SK-N-SH (cell line): ENCODE measurements around the gene SLC34A3. TPM values are rescaled to one million over a fixed set of nuclear protein-coding genes. Genes with fewer than 3 reads are reported as not detected.

Source experiments
- CTCF ChIA-PET: fragments of 300-600, 350-600 bp; formaldehyde crosslinking; extraction: SDS; loops from one replicate; lab custom pipeline; 2021; lab: Yijun Ruan, JAX
- POLR2A ChIA-PET: fragments of 350-600 bp; sonication (Branson Sonifier 250); formaldehyde crosslinking; extraction: SDS; loops from one replicate; lab custom pipeline; 2020; ENCODE audit warnings: antibody characterized with exemption, inconsistent platforms; lab: Yijun Ruan, JAX
- DNase-seq: peaks from one replicate; pipeline ENCODE4 v3.0.0; 2012
- H2AFZ ChIP-seq: fragments of 200-600 bp; sonication (generic); 2 replicates; pipeline ENCODE4 v1.8.1; 2016; ENCODE audit warnings: antibody characterized with exemption, mild to moderate bottlenecking, low read depth
- H3F3A ChIP-seq: fragments of 200-600 bp; sonication (generic); replicated peaks from 2 replicates; pipeline ENCODE3; 2016; ENCODE audit warnings: antibody characterized with exemption, mild to moderate bottlenecking; ENCODE audit not compliant: insufficient read depth
- H3K27ac ChIP-seq, 2 experiments: fragments of 200-500 bp in 1 of 2; fragments of 200-600 bp in 1 of 2; sonication (Bioruptor generic) in 1 of 2; sonication (generic), shearing (Covaris generic) in 1 of 2; 2 replicates each; pipeline versions ENCODE4 v1.5.1 to v1.6.1; 2014 to 2016; ENCODE audit warnings: low read depth in 2 of 2, inconsistent platforms in 1 of 2, low read length in 1 of 2, mild to moderate bottlenecking in 1 of 2, mixed read lengths in 1 of 2
- H3K27me3 ChIP-seq: fragments of 200-600 bp; sonication (generic), shearing (Covaris generic); 2 replicates; pipeline ENCODE4 v1.6.1; 2016; ENCODE audit warnings: mixed run types; ENCODE audit not compliant: insufficient read depth
- H3K36me3 ChIP-seq, 2 experiments: fragments of 200-500 bp in 1 of 2; fragments of 200-600 bp in 1 of 2; sonication (Bioruptor generic) in 1 of 2; sonication (generic) in 1 of 2; replicated peaks in 1 of 2; 2 replicates each; pipeline versions ENCODE3 to v1.5.1; 2014 to 2016; ENCODE audit warnings: low read length in 1 of 2, mild to moderate bottlenecking in 1 of 2; ENCODE audit not compliant: insufficient read depth in 2 of 2, control insufficient read depth in 1 of 2
- H3K4me1 ChIP-seq, 2 experiments: fragments of 200-500 bp in 1 of 2; fragments of 200-600 bp in 1 of 2; sonication (Bioruptor generic) in 1 of 2; sonication (generic), shearing (Covaris generic) in 1 of 2; 2 replicates each; pipeline versions ENCODE4 v1.5.1 to v1.6.1; 2014 to 2016; ENCODE audit warnings: low read depth in 1 of 2, low read length in 1 of 2, mixed run types in 1 of 2; ENCODE audit not compliant: insufficient read depth in 2 of 2, control insufficient read depth in 1 of 2
- H3K4me2 ChIP-seq: fragments of 200-600 bp; sonication (generic), shearing (Covaris generic); 2 replicates; pipeline ENCODE4 v1.6.1; 2017; ENCODE audit warnings: mixed run types
- H3K4me3 ChIP-seq, 2 experiments: fragments of 200-500 bp in 1 of 2; fragments of 200-600 bp in 1 of 2; sonication (Bioruptor generic) in 1 of 2; sonication (generic), shearing (Covaris generic) in 1 of 2; 2 replicates each; pipeline versions ENCODE4 v1.5.1 to v1.8.1; 2014 to 2016; ENCODE audit warnings: low read depth in 2 of 2, inconsistent platforms in 1 of 2, low read length in 1 of 2, mild to moderate bottlenecking in 1 of 2, mixed read lengths in 1 of 2, moderate library complexity in 1 of 2
- H3K79me2 ChIP-seq: fragments of 200-600 bp; sonication (generic); 2 replicates; pipeline ENCODE4 v1.8.1; 2017; ENCODE audit warnings: mild to moderate bottlenecking; ENCODE audit not compliant: insufficient read depth
- H3K9ac ChIP-seq: fragments of 200-600 bp; sonication (generic); 2 replicates; pipeline ENCODE4 v1.6.1; 2017; ENCODE audit warnings: mixed run types
- H3K9me2 ChIP-seq: fragments of 200-600 bp; sonication (generic); 2 replicates; pipeline ENCODE4 v1.6.1; 2017; ENCODE audit warnings: mixed run types
- H3K9me3 ChIP-seq: fragments of 200-600 bp; sonication (generic); 2 replicates; pipeline ENCODE4 v1.6.1; 2017; ENCODE audit warnings: mixed run types, mild to moderate bottlenecking, moderate library complexity
- H4K20me1 ChIP-seq: fragments of 200-600 bp; sonication (generic); 2 replicates; pipeline ENCODE4 v1.6.1; 2017; ENCODE audit warnings: mild to moderate bottlenecking, mixed run types; ENCODE audit not compliant: insufficient read depth
- CHD2 ChIP-seq: fragments of 150-350 bp; IDR thresholded peaks from 2 replicates; pipeline ENCODE4 v1.6.1; 2018; ENCODE audit warnings: low read length; ENCODE audit not compliant: partially characterized antibody
- ELF1 ChIP-seq: IDR thresholded peaks from 2 replicates; pipeline ENCODE4 v1.4.0; 2012
- EP300 ChIP-seq, 2 experiments: IDR thresholded peaks; 2 replicates each; pipeline versions ENCODE4 v1.4.0 to v1.6.1; 2012; ENCODE audit warnings: borderline replicate concordance in 1 of 2, low read depth in 1 of 2, low read length in 1 of 2
- EZH2phosphoT487 ChIP-seq: fragments of 200-600 bp; sonication (generic); IDR thresholded peaks from 2 replicates; pipeline ENCODE4 v1.6.1; 2017; ENCODE audit warnings: low read depth, mixed run types, mild to moderate bottlenecking, antibody characterized with exemption, moderate library complexity, borderline replicate concordance
- FOXJ3 ChIP-seq: sonication (generic); formaldehyde crosslinking; IDR thresholded peaks from 2 replicates; pipeline ENCODE4 v1.5.1; 2020; ENCODE audit warnings: mild to moderate bottlenecking, missing genetic modification reagents
- GABPA ChIP-seq: IDR thresholded peaks from 2 replicates; pipeline ENCODE4 v1.4.0; 2012; ENCODE audit warnings: low read depth, mild to moderate bottlenecking
- GATA2 ChIP-seq: sonication (generic); formaldehyde crosslinking; IDR thresholded peaks from 2 replicates; pipeline ENCODE4 v1.5.0; 2020; ENCODE audit warnings: mild to moderate bottlenecking, missing genetic modification reagents
- IRF3 ChIP-seq: fragments of 150-350 bp; IDR thresholded peaks from 2 replicates; pipeline ENCODE4 v1.6.1; 2016; ENCODE audit warnings: mild to moderate bottlenecking, low read depth, low read length
- JUND ChIP-seq: IDR thresholded peaks from 2 replicates; pipeline ENCODE4 v1.4.0; 2012
- MAX ChIP-seq: IDR thresholded peaks from 2 replicates; pipeline ENCODE4 v1.4.0; 2012; ENCODE audit warnings: low read depth
- MEF2A ChIP-seq: IDR thresholded peaks from 2 replicates; pipeline ENCODE4 v1.4.0; 2012; ENCODE audit warnings: low read depth, borderline replicate concordance
- MXI1 ChIP-seq: IDR thresholded peaks from 2 replicates; pipeline ENCODE4 v1.6.1; 2012; ENCODE audit warnings: mild to moderate bottlenecking, low read depth, low read length, improper control_type of control experiment
- NFIC ChIP-seq: IDR thresholded peaks from 2 replicates; pipeline ENCODE4 v1.4.0; 2012; ENCODE audit warnings: borderline replicate concordance
- PBX3 ChIP-seq: IDR thresholded peaks from 2 replicates; pipeline ENCODE4; 2012
- POLR2AphosphoS5 ChIP-seq: IDR thresholded peaks from 2 replicates; pipeline ENCODE4 v1.6.1; 2012; ENCODE audit warnings: low read depth, low read length
- RAD21 ChIP-seq: IDR thresholded peaks from 2 replicates; pipeline ENCODE4 v1.6.1; 2012; ENCODE audit warnings: mild to moderate bottlenecking, low read length
- RCOR1 ChIP-seq: fragments of 150-350 bp; IDR thresholded peaks from 2 replicates; pipeline ENCODE4 v1.6.1; 2017; ENCODE audit warnings: antibody characterized with exemption, low read length
- REST ChIP-seq: IDR thresholded peaks from 2 replicates; pipeline ENCODE4 v1.6.1; 2012; ENCODE audit warnings: mild to moderate bottlenecking, low read depth, low read length, moderate library complexity
- RXRA ChIP-seq: IDR thresholded peaks from 2 replicates; pipeline ENCODE4 v1.4.0; 2012; ENCODE audit warnings: low read depth, mild to moderate bottlenecking, borderline replicate concordance
- SIN3A ChIP-seq: IDR thresholded peaks from 2 replicates; pipeline ENCODE4 v1.6.1; 2012; ENCODE audit warnings: low read depth, mild to moderate bottlenecking, low read length, moderate library complexity, borderline replicate concordance
- TAF1 ChIP-seq: IDR thresholded peaks from 2 replicates; pipeline ENCODE4 v1.6.1; 2012; ENCODE audit warnings: low read depth, mild to moderate bottlenecking, low read length, moderate library complexity, borderline replicate concordance
- TCF12 ChIP-seq: IDR thresholded peaks from 2 replicates; pipeline ENCODE4 v1.4.0; 2012
- TEAD4 ChIP-seq: IDR thresholded peaks from 2 replicates; pipeline ENCODE4 v1.4.0; 2012; ENCODE audit warnings: mild to moderate bottlenecking, borderline replicate concordance; ENCODE audit not compliant: insufficient read depth
- YY1 ChIP-seq: IDR thresholded peaks from 2 replicates; pipeline ENCODE4 v1.4.0; 2012; ENCODE audit warnings: low read depth, mild to moderate bottlenecking
- ZBTB33 ChIP-seq: IDR thresholded peaks from 2 replicates; pipeline ENCODE4 v1.4.0; 2012; ENCODE audit warnings: low read depth, borderline replicate concordance
- WGBS: methylation state at CpG from one replicate; pipeline ENCODE4 v1.1.6; 2017; ENCODE audit warnings: low lambda C conversion rate; 5-methylcytosine and 5-hydroxymethylcytosine counted together
- polyA plus RNA-seq, 3 experiments: library from polyadenylated mRNA; depleted of rRNA; stranded (reverse); fragments of >200 nt; gene quantifications; 2 replicates each; pipeline ENCODE4 v1.2.3, GENCODE V29; 2012

The SLC34A3 gene
- polyA plus RNA-seq, 1 of the 3 experiments (the other 2 are of a cell fraction): not detected

- H3K4me1 ChIP-seq: peaks cover 17 to 37% of the 10 kb centered on the region in 2 experiments; a peak in 2 of 4 replicates
- peak overlapping the region; percentile 97 for H3K4me2 ChIP-seq
- no peaks in the 10 kb centered on the region for H3K27me3 ChIP-seq
- H4K20me1 ChIP-seq: peaks cover 29% of the 10 kb centered on the region
- H3K27ac ChIP-seq: peak overlapping the region; percentile 95 to 98
- peak overlapping the region; percentile 94 for H3K9ac ChIP-seq
- peak; percentile 84 for DNase-seq
- WGBS: no CpG with 5 or more reads among the region's 58 CpGs
- peaks cover 13 to 20% of the 10 kb centered on the region in 2 experiments for H3K36me3 ChIP-seq
- H3K9me2 ChIP-seq: no peaks in the 10 kb centered on the region
- H2AFZ ChIP-seq: peak overlapping the region; percentile 58; the same call in 1 of the 2 replicates
- POLR2A ChIA-PET: interaction anchor here (0.8 to 6.4 kb wide), 20 partner anchors 10 to 170 kb away, joined by 3 to 83 read pairs (median 6); partner anchors contain the start of genes ANAPC2, CYSRT1, DPP7 and GRIN1
- no peaks in the 10 kb centered on the region for H3K9me3 ChIP-seq
- CTCF ChIA-PET: interaction anchor here (1.1 to 2.1 kb wide), 11 partner anchors 11 to 211 kb away, joined by 3 to 9 read pairs (median 4); partner anchors contain the start of genes EXD3, NELFB, NOXA1 and NPDC1
- peaks cover 55% of the 10 kb centered on the region for H3K79me2 ChIP-seq
- H3F3A ChIP-seq: peaks cover 19% of the 10 kb centered on the region
- peak overlapping the region; percentile 57 to 71 for H3K4me3 ChIP-seq
- TF ChIP-seq CHD2 (no peak), RAD21 (no peak), TCF12 (no peak), GABPA (no peak), RXRA (no peak), POLR2AphosphoS5 (no peak; the same call in 1 of the 2 replicates), JUND (no peak), FOXJ3 (CRISPR knock-in tag) (no peak), ELF1 (no peak), SIN3A (0 out of 2 replicates have a peak, but pooled peaks have one; percentile 6), REST (no peak), EP300 (IDR thresholded peaks at IDR 0.05; ENCODE audit: borderline replicate concordance in 1 of 2, low read depth in 1 of 2, low read length in 1 of 2) (no peak), EZH2phosphoT487 (no peak), MXI1 (peak; percentile 84), YY1 (no peak), PBX3 (no peak), NFIC (peak; percentile 74), RCOR1 (no peak), TAF1 (peak; percentile 65; the same call in 1 of the 2 replicates), IRF3 (no peak), GATA2 (CRISPR knock-in tag) (no peak), MAX (peak; percentile 92), TEAD4 (no peak), MEF2A (no peak), ZBTB33 (no peak)
Observed at GRCh38 chr9:137240318-137240840, 9.7 kb downstream of the SLC34A3 start.
